ENCODE results near the gene SERTAD3. TPM values are rescaled to one million over a fixed set of nuclear protein-coding genes. Genes with fewer than 3 reads are reported as not detected.
"Not testable (repeated sequence)": the region's sequence is repeated elsewhere in the genome, so short reads cannot be mapped to it uniquely, and the experiment has no call there.

SERTAD3 gene
- total and polyA plus RNA-seq, 2 of the 4 experiments (the other 2 are of a cell fraction): 20.5 to 23.3 TPM

- ChIA-PET POLR2A (ENCODE audit: unreplicated experiment) (no interaction called here), CTCF (no interaction called here)
- no peak overlapping the region for H2BK5ac ChIP-seq (ENCODE audit: low read depth, low read length, poor library complexity, severe bottlenecking)
- H2AK5ac ChIP-seq (ENCODE audit: low read depth, low read length): no peak overlapping the region
- no peak overlapping the region for H3K4me3 ChIP-seq (ENCODE audit: insufficient read depth, low read depth, low read length)
- H4K91ac ChIP-seq (ENCODE audit: insufficient read depth, low read depth, low read length): no peak overlapping the region
- no peak overlapping the region for H2BK20ac ChIP-seq (ENCODE audit: low read depth, low read length)
- no peak overlapping the region for H3K14ac ChIP-seq (replicated peaks; ENCODE audit: low read depth, low read length)
- no peak overlapping the region for H3K4me2 ChIP-seq (ENCODE audit: low read depth, low read length)
- dilution Hi-C loops (cut with HindIII; ENCODE audit: low sequenced_read_pairs, unreplicated experiment) (no loop called here), in situ Hi-C loops (cut with MboI; ENCODE audit: low sequenced_read_pairs) (no loop called here), intact Hi-C loops (cut with micrococcal nuclease) (no loop called here)
- no peak overlapping the region for H3K27ac ChIP-seq (ENCODE audit: insufficient read depth, low read length)
- H2AK9ac ChIP-seq (replicated peaks; ENCODE audit: low read depth, low read length, poor library complexity): no peak overlapping the region
- no peaks in the 10 kb centered on the region for H3K36me3 ChIP-seq (ENCODE audit: control insufficient read depth, insufficient read depth, low read length)
- no peak overlapping the region for H2AFZ ChIP-seq (replicated peaks; ENCODE audit: low read length, poor library complexity)
- H3K9me1 ChIP-seq (ENCODE audit: insufficient read depth, low read length): no peaks in the 10 kb centered on the region
- H3K56ac ChIP-seq (ENCODE audit: extremely low read depth, insufficient read depth, low read length): no peak overlapping the region
- BruUV-seq (replicated peaks): no TSS peak
- H3K79me1 ChIP-seq (ENCODE audit: low read depth in 1 of 2, low read length in 2 of 2): no peaks in the 10 kb centered on the region
- no peak overlapping the region for H3K9ac ChIP-seq (ENCODE audit: low read depth, low read length)
- H3K27me3 ChIP-seq (ENCODE audit: control insufficient read depth, insufficient read depth, low read length): no peaks in the 10 kb centered on the region
- H4K5ac ChIP-seq (ENCODE audit: low read depth, low read length): no peak overlapping the region
- WGBS, 2 experiments (ENCODE audit: extremely low coverage in 2 of 2, insufficient read length in 1 of 2): no CpG with 5 or more reads among the region's 9 CpGs
- no peak for DNase-seq
- ATAC-seq (ENCODE audit: low read depth): no peak
- no peak overlapping the region for H3K18ac ChIP-seq (ENCODE audit: low read depth, low read length)
- H3K4ac ChIP-seq (ENCODE audit: low read depth, low read length): no peak overlapping the region
- TF ChIP-seq MXI1 (IDR thresholded peaks at IDR 0.05; ENCODE audit: borderline replicate concordance, low read depth, low read length) (no peak), POLR2A (IDR thresholded peaks at IDR 0.05; ENCODE audit: low read depth, low read length) (no peak), FOS (IDR thresholded peaks at IDR 0.05; ENCODE audit: low read depth, low read length) (no peak), MAFK (IDR thresholded peaks at IDR 0.05; ENCODE audit: low read depth, low read length) (no peak)
- H2BK120ac ChIP-seq (ENCODE audit: low read depth, low read length): no peak overlapping the region
- H4K8ac ChIP-seq (ENCODE audit: low read depth in 2 of 2, low read length in 2 of 2): no peak overlapping the region
- H4K20me1 ChIP-seq (ENCODE audit: insufficient read depth, low read length): no peaks in the 10 kb centered on the region
- no peak overlapping the region for H2BK15ac ChIP-seq (ENCODE audit: low read depth, low read length)
- H3K23ac ChIP-seq (ENCODE audit: low read depth, low read length): no peak overlapping the region
- no peaks in the 10 kb centered on the region for H3K4me1 ChIP-seq (ENCODE audit: control insufficient read depth, insufficient read depth, low read length)
- H3K9me3 ChIP-seq (ENCODE audit: control insufficient read depth, insufficient read depth, low read length): no peaks in the 10 kb centered on the region
Measured at GRCh38 chr19:40410030-40410389, 34.1 kb downstream of the SERTAD3 start.

DNA sequence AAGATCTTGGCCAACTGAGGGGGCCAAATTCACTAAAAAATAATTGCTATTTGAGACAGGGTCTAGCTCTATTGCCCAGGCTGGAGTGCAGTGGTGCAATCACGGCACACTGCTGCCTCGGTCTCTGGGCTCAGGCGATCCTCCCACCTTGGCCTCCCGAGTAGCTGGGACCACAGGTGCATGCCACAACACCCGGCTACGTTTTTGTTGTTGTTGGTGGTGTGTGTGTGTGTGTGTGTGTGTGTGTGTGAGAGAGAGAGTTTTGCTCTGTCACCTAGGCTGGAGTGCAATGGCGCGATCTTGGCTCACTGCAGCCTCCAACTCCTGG lies 35.6 kb downstream of the SERTAD3 start:
- H2AK9ac ChIP-seq (replicated peaks; ENCODE audit: low read depth, low read length, poor library complexity); H2BK15ac ChIP-seq (ENCODE audit: low read depth, low read length); H3K4ac ChIP-seq (ENCODE audit: low read depth, low read length); H4K8ac ChIP-seq (ENCODE audit: low read depth in 2 of 2, low read length in 2 of 2); H2BK5ac ChIP-seq (ENCODE audit: low read depth, low read length, poor library complexity, severe bottlenecking); intact Hi-C loops (cut with micrococcal nuclease); dilution Hi-C loops (cut with HindIII; ENCODE audit: low sequenced_read_pairs, unreplicated experiment); H3K9ac ChIP-seq (ENCODE audit: low read depth, low read length); POLR2A ChIA-PET (ENCODE audit: unreplicated experiment); H3K36me3 ChIP-seq (ENCODE audit: control insufficient read depth, insufficient read depth, low read length); H2BK120ac ChIP-seq (ENCODE audit: low read depth, low read length); H3K79me1 ChIP-seq (ENCODE audit: low read depth in 1 of 2, low read length in 2 of 2); H3K9me1 ChIP-seq (ENCODE audit: insufficient read depth, low read length); H3K27me3 ChIP-seq (ENCODE audit: control insufficient read depth, insufficient read depth, low read length); H3K18ac ChIP-seq (ENCODE audit: low read depth, low read length); H3K14ac ChIP-seq (replicated peaks; ENCODE audit: low read depth, low read length); H3K27ac ChIP-seq (ENCODE audit: insufficient read depth, low read length); H2AK5ac ChIP-seq (ENCODE audit: low read depth, low read length); H2BK20ac ChIP-seq (ENCODE audit: low read depth, low read length); CTCF ChIA-PET; H3K56ac ChIP-seq (ENCODE audit: extremely low read depth, insufficient read depth, low read length); BruUV-seq (replicated peaks); DNase-seq; H3K4me1 ChIP-seq (ENCODE audit: control insufficient read depth, insufficient read depth, low read length); H3K23ac ChIP-seq (ENCODE audit: low read depth, low read length); H4K20me1 ChIP-seq (ENCODE audit: insufficient read depth, low read length); in situ Hi-C loops (cut with MboI; ENCODE audit: low sequenced_read_pairs); H4K5ac ChIP-seq (ENCODE audit: low read depth, low read length); H3K4me3 ChIP-seq (ENCODE audit: insufficient read depth, low read depth, low read length); H4K91ac ChIP-seq (ENCODE audit: insufficient read depth, low read depth, low read length); H2AFZ ChIP-seq (replicated peaks; ENCODE audit: low read length, poor library complexity); H3K9me3 ChIP-seq (ENCODE audit: control insufficient read depth, insufficient read depth, low read length); H3K4me2 ChIP-seq (ENCODE audit: low read depth, low read length); ATAC-seq (ENCODE audit: low read depth): not testable (repeated sequence)
- 87% methylated on average over 5 of the region's 8 CpGs; no CpG with 5 or more reads in 1 of the 2 experiments for WGBS, 2 experiments (ENCODE audit: extremely low coverage in 2 of 2, insufficient read length in 1 of 2)

All from IMR-90 (cell line).